ENCODE measurements around the gene ASPM. TPM values are rescaled to one million over a fixed set of nuclear protein-coding genes. Genes with fewer than 3 reads are reported as not detected.

ASPM gene
- total RNA-seq, 6 donors from 2014 or later = under 0.01 to 2.7 (median 1.1) TPM

GRCh38 chr1:197170538-197170937, 24.1 kb upstream of the ASPM start:
- no peaks in the 10 kb centered on the region for H3K27me3 ChIP-seq
- ATAC-seq (ENCODE audit: low FRiP score in 2 of 2) = no peak
- no peaks in the 10 kb centered on the region for H3K9me3 ChIP-seq

DNA sequence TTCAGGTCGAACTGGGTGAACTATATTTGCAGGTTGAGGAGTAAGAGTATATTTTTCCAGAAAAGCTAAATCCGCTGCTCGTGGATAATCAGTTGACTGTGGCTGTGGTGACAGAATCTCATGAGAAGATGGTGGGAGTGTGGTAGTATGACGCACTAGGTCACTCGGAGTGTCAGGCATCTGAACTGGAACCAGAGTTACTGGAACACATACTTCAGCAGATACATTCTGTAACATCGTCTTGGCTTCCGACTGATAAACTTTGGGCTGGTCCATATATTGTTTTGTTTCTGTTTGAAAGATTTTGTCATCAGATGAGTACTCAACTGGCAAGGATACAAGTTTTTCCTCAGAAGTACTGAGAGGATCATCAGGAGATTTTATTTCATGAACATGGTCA, 13.0 kb upstream of the ASPM start:
- ATAC-seq (ENCODE audit: low FRiP score in 2 of 2) = no peak
- no peaks in the 10 kb centered on the region for H3K9me3 ChIP-seq
- no peaks in the 10 kb centered on the region for H3K27me3 ChIP-seq
- no peak for DNase-seq
- TF ChIP-seq CTCF (IDR thresholded peaks at IDR 0.05) (no peak), POLR2A (IDR thresholded peaks at IDR 0.05) (no peak), EP300 (IDR thresholded peaks at IDR 0.05) (no peak), POLR2AphosphoS5 (IDR thresholded peaks at IDR 0.05) (no peak)
- H3K4me3 ChIP-seq = no peak overlapping the region
- no peaks in the 10 kb centered on the region for H3K4me1 ChIP-seq
- peaks cover 0 to 29% (median 2%) of the 10 kb centered on the region in 4 donors for H3K36me3 ChIP-seq
- H3K27ac ChIP-seq = no peak overlapping the region
- WGBS, 2 donors = 93 to 95% methylated on average over 7 of the region's 7 CpGs

More at GRCh38 chr1:197170538-197170937, 24.1 kb upstream of the ASPM start:
- TF ChIP-seq POLR2A (IDR thresholded peaks at IDR 0.05) (no peak), POLR2AphosphoS5 (IDR thresholded peaks at IDR 0.05) (no peak), CTCF (IDR thresholded peaks at IDR 0.05) (no peak), EP300 (IDR thresholded peaks at IDR 0.05) (no peak)
- Histone ChIP-seq H3K4me3 (no peak overlapping the region), H3K36me3 (peaks cover 0 to 26% (median 5%) of the 10 kb centered on the region in 4 donors), H3K27ac (no peak overlapping the region), H3K4me1 (peaks cover 0 to 19% (median 5%) of the 10 kb centered on the region in 4 donors)
- no peak for DNase-seq

- H3K27ac ChIP-seq = no peak overlapping the region
- no peak overlapping the region for H3K4me3 ChIP-seq
- no peaks in the 10 kb centered on the region for H3K9me3 ChIP-seq
- peaks cover 0 to 22% (median 2%) of the 10 kb centered on the region in 4 donors for H3K36me3 ChIP-seq
- WGBS, 2 donors = 93 to 96% methylated on average over 1 of the region's 1 CpG
- ATAC-seq (ENCODE audit: low FRiP score in 2 of 2) (no peak), DNase-seq (no peak)
- H3K4me1 ChIP-seq = no peaks in the 10 kb centered on the region
- no peaks in the 10 kb centered on the region for H3K27me3 ChIP-seq
- TF ChIP-seq POLR2AphosphoS5 (IDR thresholded peaks at IDR 0.05) (no peak), EP300 (IDR thresholded peaks at IDR 0.05) (no peak)
Observed at GRCh38 chr1:197156692-197157091, 10.2 kb upstream of the ASPM start.

- no peaks in the 10 kb centered on the region for H3K27me3 ChIP-seq
- TF ChIP-seq CTCF (IDR thresholded peaks at IDR 0.05) = no peak
- TF ChIP-seq POLR2AphosphoS5 (IDR thresholded peaks at IDR 0.05) = no peak
- TF ChIP-seq POLR2A (IDR thresholded peaks at IDR 0.05) = no peak
- no peak for TF ChIP-seq EP300 (IDR thresholded peaks at IDR 0.05)
- no peaks in the 10 kb centered on the region for H3K36me3 ChIP-seq
- 88 to 93% methylated on average over 4 of the region's 4 CpGs for WGBS, 2 donors
- no peak overlapping the region for H3K4me3 ChIP-seq
- H3K27ac ChIP-seq = no peak overlapping the region
- DNase-seq (no peak), ATAC-seq (ENCODE audit: low FRiP score in 2 of 2) (no peak)
- H3K9me3 ChIP-seq = no peaks in the 10 kb centered on the region
- H3K4me1 ChIP-seq = no peaks in the 10 kb centered on the region
Observed at GRCh38 chr1:197152662-197153061, 6.2 kb upstream of the ASPM start.

DNA sequence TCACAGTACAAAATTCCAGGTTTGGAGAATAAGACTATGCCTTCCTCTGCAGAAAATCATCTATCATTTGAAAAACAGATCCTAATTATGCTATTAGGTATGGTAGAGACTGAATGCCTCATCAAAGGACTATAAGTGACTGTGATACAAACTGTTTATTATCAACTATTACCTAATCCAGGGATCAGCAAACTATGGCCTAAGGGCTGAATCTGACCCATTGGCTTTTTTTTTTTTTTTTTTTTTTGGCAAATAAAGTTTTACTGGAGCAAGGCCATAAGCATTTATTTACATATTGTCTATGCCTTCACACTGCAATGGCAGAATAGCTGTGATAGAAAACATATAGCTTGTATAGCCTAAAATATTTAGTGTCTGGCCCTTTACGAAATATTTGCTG, 4.7 kb upstream of the ASPM start:
- no peak overlapping the region for H3K4me3 ChIP-seq
- H3K9me3 ChIP-seq = no peaks in the 10 kb centered on the region
- 90 to 96% methylated on average over 1 of the region's 1 CpG for WGBS, 2 donors
- ATAC-seq (ENCODE audit: low FRiP score in 2 of 2) (no peak), DNase-seq (no peak)
- H3K36me3 ChIP-seq = no peaks in the 10 kb centered on the region
- TF ChIP-seq EP300 (IDR thresholded peaks at IDR 0.05) (no peak), POLR2A (IDR thresholded peaks at IDR 0.05) (no peak), CTCF (IDR thresholded peaks at IDR 0.05) (no peak), POLR2AphosphoS5 (IDR thresholded peaks at IDR 0.05) (no peak)
- H3K27ac ChIP-seq = no peak overlapping the region
- no peaks in the 10 kb centered on the region for H3K27me3 ChIP-seq
- peaks cover 2 to 6% (median 5%) of the 10 kb centered on the region in 4 donors for H3K4me1 ChIP-seq
